ENCODE results near the gene IL36A.

Gene IL36A

GRCh38 chr2:113009622-113010021 lies 4.4 kb downstream of the IL36A start:
- DNase-seq: no peak

- DNase-seq: no peak
Measured at GRCh38 chr2:113010088-113010487, 4.8 kb downstream of the IL36A start.

- no peak for DNase-seq
Measured at GRCh38 chr2:113011108-113011507, 5.8 kb downstream of the IL36A start.

GRCh38 chr2:113012436-113013335 lies 7.4 kb downstream of the IL36A start:
- no peak for DNase-seq

DNA sequence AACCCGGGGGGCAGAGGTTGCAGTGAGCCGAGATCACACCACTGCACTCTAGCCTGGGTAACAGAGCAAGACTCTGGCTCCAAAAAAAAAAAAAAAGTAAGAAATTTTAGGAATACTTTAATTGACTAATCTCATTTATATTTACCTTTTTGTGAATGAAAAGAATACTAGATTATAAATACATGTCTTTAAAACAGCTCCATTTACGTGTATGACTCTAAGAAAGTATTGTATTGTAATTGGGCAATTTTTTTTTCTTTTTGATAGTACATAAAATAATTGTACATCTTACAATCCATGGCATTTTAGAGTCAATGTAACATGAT lies 8.0 kb downstream of the IL36A start:
- DNase-seq: no peak

- no peak for DNase-seq
Measured at GRCh38 chr2:113014067-113014466, 8.8 kb downstream of the IL36A start.

GRCh38 chr2:113015042-113015441 lies 9.8 kb downstream of the IL36A start:
- DNase-seq: no peak

DNA sequence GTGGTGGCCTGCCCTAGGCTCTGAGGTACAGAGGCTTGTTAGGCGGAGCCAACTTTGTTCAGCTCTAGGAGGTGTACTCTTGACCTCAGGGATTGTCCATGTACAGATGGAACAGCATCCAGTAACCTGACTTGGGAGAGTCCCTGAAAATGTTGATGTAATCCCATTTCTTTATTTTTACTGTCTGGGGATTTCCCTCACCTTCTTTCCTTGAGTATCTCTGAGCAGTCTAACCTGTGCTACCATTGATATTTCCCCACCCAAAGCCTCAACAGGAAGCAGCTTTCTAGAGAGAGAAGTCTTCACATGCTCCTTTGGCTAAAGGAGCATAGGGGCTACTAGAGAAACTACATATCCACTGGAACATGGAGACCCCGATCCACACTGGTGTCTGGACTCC lies 10.4 kb downstream of the IL36A start:
- no peak for DNase-seq

DNA sequence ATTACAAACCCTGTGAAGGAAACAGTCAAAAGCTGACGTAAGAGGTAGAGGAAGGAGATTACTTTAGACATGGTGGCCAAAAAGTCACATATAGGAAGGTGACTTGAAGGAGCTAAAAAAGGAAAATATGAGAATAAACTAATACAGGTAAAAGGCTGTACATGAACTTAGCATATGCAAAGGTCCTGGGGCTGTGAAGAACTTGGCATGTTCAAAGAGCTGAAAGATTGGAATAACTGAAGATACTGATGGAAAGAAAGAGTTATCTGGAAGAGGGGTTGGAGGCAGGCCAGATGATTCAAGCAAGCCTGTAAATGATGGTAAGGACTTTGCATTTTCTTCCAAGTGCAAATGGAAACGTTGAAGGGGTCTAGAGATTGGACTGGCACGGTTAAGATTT lies 13.2 kb downstream of the IL36A start:
- no peak for DNase-seq

- DNase-seq: no peak
Measured at GRCh38 chr2:113021312-113021711, 16.1 kb downstream of the IL36A start.

DNA sequence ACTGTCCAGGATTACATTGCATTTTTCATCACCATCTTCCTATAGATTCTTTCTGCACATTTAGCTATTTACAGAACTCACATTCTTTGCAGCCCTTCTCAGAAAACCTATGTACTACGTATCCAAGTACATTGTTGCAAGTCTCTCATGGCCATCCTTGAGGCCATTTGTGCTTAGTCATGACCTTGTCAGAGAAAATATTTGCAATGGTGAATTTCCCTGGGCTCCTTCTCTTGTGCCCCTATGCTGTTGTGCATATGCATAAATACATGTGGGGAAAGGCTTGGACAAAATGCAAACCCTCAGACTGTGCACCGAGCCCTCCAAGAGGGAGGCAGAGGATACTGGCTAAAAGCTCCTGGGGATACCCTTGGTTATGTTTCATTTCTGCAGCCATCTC lies 19.5 kb downstream of the IL36A start:
- DNase-seq: no peak

DNA sequence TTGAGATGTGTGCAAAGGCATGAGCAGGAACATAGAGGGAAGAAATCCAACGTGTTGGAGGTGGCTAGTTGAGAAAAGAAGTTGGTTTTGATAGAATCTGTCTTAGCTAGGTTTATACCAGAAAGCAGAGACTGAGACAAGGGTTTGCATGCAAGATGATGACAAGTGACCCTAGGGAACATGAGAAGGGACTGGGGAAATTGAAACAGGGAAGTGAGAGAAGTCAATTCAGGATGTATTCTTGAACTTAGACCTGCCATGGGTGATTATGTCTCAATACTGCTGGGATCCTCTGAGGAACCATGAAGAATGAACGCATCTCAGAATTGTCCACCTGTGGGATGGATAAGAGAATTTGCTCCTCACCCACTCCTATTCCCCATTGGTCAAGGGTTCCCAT lies 20.5 kb downstream of the IL36A start:
- DNase-seq: no peak

GRCh38 chr2:113027691-113028090 lies 22.4 kb downstream of the IL36A start:
- no peak for DNase-seq

DNA sequence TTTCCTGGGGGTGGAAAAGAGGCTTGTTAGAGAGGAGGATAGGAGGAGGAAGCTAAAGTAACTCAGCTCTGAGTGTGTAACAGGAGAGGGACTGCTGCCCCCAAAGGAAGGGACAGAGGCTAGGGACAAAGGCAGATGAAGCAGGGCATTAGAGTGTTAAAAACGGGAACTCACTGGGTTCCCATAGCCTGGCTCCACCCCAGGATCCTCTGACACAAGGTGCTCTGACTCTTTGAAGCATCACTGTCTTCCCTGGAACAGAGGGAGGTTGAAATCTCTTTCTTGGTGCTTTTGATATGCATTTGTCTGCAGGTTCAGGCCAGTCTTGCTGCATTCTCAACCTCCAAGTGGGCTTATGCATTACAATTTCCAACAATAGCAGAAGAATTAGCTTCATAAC lies 22.9 kb downstream of the IL36A start:
- no peak for DNase-seq

DNA sequence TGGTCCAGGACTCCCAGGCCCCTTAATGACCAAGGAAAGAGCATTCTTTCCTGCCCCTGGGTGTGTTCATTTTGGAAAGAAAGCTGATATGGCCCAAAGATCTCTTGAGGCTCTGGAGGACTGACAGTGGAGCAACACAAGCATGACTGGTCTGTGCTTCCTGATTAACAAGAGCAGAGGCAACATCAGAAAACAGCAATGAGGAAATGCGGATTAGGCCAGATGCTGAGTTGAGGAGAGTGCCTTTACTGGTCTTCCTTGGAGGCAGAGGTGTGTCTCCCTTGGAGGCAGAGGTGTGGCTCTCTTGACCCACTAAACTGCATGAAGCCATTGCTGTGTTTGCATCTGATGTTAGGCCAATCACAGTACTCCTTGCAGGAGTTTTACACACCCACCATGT lies 27.5 kb downstream of the IL36A start:
- DNase-seq: no peak

DNA sequence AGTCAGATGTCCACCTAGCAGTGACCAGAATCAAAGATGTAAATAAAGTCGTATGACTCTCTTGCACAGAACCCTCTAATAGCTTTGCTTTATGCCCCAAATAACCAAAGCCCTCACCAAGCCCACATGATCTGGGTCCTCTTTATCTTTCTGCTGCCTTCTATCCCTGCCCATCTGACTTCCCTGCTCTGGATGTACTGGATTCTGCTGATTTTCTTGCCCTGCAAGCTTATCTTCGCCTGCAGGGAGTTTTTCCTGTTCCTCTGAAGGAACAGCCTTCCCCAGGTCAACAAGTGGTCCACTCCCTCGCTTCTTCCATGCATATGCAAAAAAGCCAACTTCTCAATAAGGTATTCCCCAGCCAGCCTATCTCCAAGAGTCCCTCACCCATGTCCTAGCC lies 28.8 kb downstream of the IL36A start:
- no peak for DNase-seq

DNA sequence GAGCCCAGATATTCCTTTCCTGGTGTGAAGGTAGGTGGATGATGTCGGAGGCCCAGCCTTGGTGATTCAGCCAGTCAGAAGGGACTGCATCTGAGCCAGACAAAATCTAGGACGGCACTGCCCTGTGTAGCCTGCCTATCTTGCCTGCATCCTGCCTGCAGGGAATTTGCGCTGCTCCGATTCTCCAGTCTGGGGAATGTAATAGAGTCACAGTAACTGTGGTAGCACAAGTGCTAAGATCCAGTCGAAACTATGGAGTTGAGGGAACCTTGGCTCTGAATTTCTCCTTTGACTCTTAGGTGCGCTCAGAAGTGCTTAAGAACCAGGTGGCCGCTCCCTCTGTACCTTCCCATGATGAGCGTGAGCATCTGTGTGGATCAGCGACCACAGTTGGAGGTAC lies 31.5 kb downstream of the IL36A start:
- DNase-seq: no peak

- no peak for DNase-seq
Measured at GRCh38 chr2:113038291-113038690, 33.0 kb downstream of the IL36A start.

- DNase-seq: no peak
Measured at GRCh38 chr2:113039158-113039557, 33.9 kb downstream of the IL36A start.

DNA sequence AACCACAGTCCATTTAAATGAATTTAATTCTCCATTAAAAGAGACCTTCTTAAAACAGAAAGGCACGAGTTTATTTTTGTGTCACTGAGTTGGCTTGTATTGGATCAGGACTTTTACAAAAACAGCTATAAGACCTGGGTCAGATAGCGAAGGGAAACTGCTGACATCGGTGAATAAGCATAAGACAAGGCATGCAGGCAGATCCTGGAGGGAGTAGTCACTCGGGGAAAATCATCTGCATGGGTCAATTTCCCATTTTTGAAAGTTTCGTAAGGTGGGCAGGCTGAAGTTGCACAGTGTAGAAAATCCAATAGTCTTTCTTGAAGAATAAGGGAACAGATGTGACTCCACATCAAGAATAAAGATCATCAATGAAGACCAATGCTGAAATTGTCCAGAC lies 34.5 kb downstream of the IL36A start:
- no peak for DNase-seq

- DNase-seq: no peak
Measured at GRCh38 chr2:113041871-113042270, 36.6 kb downstream of the IL36A start.

- DNase-seq: no peak
Measured at GRCh38 chr2:113046465-113046864, 41.2 kb downstream of the IL36A start.

DNA sequence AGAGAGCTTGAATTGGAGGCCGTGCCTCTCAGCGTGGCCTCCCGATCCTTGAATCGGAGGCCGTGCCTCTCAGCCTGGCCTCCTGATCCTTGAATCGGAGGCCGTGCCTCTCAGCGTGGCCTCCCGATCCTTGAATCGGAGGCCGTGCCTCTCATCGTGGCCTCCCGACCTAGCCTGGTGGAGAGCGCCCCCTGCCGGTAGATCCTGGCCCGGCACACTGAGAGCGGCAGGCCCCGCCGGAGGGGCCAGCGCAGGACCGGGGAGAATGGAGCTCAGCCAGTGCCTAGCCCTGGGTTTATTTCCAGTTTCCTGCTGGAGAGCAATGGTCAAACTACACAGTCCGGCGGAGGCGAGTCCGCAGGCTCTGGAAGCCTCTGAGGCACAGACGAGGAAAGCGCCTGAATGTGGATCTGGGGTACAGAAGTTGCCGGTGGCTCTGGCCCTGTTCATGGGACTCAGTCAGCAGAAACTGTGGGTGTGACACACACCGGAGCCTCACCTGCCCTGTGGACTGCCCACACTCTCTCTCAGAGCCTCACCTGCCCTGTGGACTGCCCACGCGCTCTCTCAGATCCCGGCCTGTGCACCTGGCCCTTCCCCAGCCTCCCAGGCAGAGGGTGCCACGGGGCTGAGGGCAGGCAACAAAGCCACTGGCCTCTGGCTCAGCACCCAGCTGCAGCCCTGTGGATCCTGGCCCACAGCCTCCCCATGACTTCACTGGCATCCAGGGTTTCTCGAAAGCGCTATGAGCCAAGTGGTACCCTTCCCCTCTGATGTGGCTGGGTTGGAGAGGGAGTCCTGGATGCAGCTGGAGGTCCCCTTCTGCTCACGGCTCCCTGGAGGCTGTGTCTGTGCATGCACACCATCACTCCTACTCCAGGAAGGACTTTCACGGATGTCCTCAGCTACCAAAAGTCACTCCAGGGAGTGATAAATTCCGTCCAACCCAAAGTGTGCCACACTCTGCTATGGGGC lies 45.9 kb downstream of the IL36A start:
- no peak for DNase-seq

DNA sequence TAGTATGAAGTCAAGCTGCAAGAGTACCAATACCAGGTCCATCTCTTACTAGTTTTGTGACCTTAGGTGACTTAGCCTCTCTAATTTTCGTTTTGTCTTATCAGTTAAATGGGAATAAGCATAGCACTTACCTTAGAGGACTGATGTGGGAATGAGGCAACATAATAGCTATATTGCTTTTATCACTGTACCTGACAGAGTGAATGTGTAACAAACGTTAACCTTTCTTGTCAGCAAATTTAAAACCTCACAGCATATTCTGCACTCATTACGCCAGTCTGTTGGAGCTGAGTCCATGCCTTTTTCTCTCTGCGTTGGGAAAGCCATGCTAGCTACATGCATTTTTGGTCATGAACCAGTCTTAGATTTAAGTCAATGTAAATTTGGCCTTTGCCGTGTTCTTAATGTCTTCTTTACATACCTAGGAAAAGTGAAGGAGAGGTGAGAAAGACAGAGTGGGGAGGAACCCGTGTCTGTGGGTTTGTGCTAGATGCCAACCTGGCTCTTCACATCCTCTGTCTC lies 47.2 kb downstream of the IL36A start, which contains the start of gene IL36B:
IL36B (minus strand) TSS at position 472 of the 522 bp plus-strand sequence.
- DNase-seq: no peak
